Adrenal gland (tissue), 5 donors: ENCODE data around the gene NECAB3.
"Not testable (repeated sequence)": the region's sequence is repeated elsewhere in the genome, so short reads cannot be mapped to it uniquely, and the experiment has no call there.

Experiments
- POLR2A ChIP-seq, 2 donors: fragments of 450-650 bp; IDR thresholded peaks; one replicate each; pipeline ENCODE4 v1.6.1; 2017; ENCODE audit warnings: antibody characterized with exemption in 2 of 2, mild to moderate bottlenecking in 2 of 2, moderate library complexity in 1 of 2
- TF ChIP-seq, protein P1 (sequence below), 6 experiments: fragments of 450-650 bp in 4 of 6; fragments of 200-600 bp in 2 of 6; sonication (generic) in 1 of 6; IDR thresholded peaks; 1 replicate in 5 of 6; 2 replicates in 1 of 6; pipeline versions ENCODE4 v1.5.1 to v1.8.0; 2016 to 2021; ENCODE audit warnings: antibody characterized with exemption in 6 of 6, mild to moderate bottlenecking in 2 of 6, moderate library complexity in 1 of 6
- donor health status: DM: no; HTN: no; CAD: no.

DNA sequence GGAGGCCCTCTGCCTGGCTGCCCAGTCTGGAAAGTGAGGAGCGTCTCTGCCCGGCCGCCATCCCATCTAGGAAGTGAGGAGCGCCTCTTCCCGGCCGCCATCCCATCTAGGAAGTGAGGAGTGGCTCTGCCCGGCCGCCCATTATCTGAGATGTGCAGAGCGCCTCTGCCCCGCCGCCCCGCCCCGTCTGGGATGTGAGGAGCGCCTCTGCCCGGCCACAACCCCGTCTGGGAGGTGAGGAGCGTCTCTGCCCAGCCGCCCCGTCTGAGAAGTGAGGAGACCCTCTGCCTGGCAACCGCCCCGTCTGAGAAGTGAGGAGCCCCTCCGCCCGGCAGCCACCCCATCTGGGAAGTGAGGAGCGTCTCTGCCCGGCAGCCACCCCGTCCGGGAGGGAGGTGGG, 24.7 kb upstream of the NECAB3 start:
- TF ChIP-seq, protein P1, sequence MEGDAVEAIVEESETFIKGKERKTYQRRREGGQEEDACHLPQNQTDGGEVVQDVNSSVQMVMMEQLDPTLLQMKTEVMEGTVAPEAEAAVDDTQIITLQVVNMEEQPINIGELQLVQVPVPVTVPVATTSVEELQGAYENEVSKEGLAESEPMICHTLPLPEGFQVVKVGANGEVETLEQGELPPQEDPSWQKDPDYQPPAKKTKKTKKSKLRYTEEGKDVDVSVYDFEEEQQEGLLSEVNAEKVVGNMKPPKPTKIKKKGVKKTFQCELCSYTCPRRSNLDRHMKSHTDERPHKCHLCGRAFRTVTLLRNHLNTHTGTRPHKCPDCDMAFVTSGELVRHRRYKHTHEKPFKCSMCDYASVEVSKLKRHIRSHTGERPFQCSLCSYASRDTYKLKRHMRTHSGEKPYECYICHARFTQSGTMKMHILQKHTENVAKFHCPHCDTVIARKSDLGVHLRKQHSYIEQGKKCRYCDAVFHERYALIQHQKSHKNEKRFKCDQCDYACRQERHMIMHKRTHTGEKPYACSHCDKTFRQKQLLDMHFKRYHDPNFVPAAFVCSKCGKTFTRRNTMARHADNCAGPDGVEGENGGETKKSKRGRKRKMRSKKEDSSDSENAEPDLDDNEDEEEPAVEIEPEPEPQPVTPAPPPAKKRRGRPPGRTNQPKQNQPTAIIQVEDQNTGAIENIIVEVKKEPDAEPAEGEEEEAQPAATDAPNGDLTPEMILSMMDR (IDR thresholded peaks at IDR 0.05): not testable (repeated sequence)
- TF ChIP-seq POLR2A (IDR thresholded peaks at IDR 0.05): not testable (repeated sequence)
